Peyer's patch (tissue), 4 donors: ENCODE measurements around the gene CHRNB4.

Experiments
- CTCF ChIP-seq, 6 experiments: fragments of 450-650 bp in 4 of 6; fragments of 200-600 bp in 2 of 6; sonication (generic) in 1 of 6; IDR thresholded peaks; one replicate each; pipeline ENCODE4 v1.5.1; 2017 to 2019; ENCODE audit warnings: antibody characterized with exemption in 6 of 6, mild to moderate bottlenecking in 3 of 6, moderate library complexity in 1 of 6
- POLR2A ChIP-seq, 2 donors: fragments of 450-650 bp; IDR thresholded peaks; one replicate each; pipeline ENCODE4 v1.5.1; 2017; ENCODE audit warnings: antibody characterized with exemption in 2 of 2, mild to moderate bottlenecking in 2 of 2, moderate library complexity in 2 of 2

DNA sequence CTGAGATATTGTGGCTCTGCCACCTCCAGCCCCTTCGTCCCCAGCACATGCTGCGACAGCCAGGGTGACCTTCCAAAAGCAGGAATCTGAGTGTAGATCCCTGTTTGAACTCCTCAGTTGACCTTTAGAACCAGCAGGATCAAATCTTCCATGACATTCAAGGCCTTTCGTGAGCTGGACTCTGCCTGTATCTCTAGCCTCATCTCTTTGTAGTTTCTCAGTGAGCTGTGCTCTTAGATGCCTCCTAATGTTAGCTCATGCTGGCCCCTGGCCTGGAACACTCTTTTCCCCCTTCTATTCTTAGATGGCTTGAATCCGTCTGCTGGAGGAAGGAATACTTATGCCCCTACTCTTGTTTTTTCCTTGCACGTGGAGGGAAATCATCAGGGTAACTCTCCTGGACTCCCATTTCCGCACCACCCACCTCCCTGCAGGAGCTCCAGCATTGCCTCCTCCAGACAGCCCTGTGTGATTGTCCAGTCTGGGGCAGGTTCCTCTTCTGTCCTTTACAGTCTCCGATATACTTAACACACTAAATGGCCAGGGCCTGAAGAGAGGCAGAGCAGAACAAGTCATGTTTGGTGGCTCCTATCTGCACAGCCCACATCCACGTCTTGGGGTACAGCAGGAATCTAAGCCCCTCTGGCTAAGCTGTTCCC, 26.7 kb upstream of the CHRNB4 start:
- no peak for TF ChIP-seq POLR2A (IDR thresholded peaks at IDR 0.05)
- TF ChIP-seq CTCF (IDR thresholded peaks at IDR 0.05) = no peak
